Mammary epithelial cell (primary cell): Measurements from ENCODE around the gene PLXNA4.

Source experiments
- CTCF ChIP-seq, 2 donors: IDR thresholded peaks in 1 of 2; conservative IDR thresholded peaks in 1 of 2; 2 replicates each; pipeline ENCODE4 v1.5.1; 2011 to 2012; ENCODE audit warnings: inconsistent platforms in 2 of 2, low read length in 2 of 2, mild to moderate bottlenecking in 2 of 2, control low read depth in 1 of 2, low read depth in 1 of 2; ENCODE audit not compliant: insufficient read depth in 1 of 2; ENCODE audit errors: extremely low read depth in 1 of 2
- EZH2 ChIP-seq: IDR thresholded peaks from 2 replicates; pipeline ENCODE4 v1.6.1; 2012; ENCODE audit warnings: low read length, inconsistent platforms, borderline replicate concordance

- TF ChIP-seq CTCF (conservative IDR thresholded peaks at IDR 0.05 in 1 of 2, IDR thresholded peaks at IDR 0.05 in 1 of 2; ENCODE audit: extremely low read depth in 1 of 2, insufficient read depth in 1 of 2, low read depth in 1 of 2, low read length in 2 of 2) (no peak), EZH2 (no peak)
Measured at GRCh38 chr7:132581431-132581830, 5.2 kb upstream of the PLXNA4 start.
